ENCODE results near the gene UBE3D.
"Not testable (repeated sequence)": the region's sequence is repeated elsewhere in the genome, so short reads cannot be mapped to it uniquely, and the experiment has no call there.

UBE3D gene

DNA sequence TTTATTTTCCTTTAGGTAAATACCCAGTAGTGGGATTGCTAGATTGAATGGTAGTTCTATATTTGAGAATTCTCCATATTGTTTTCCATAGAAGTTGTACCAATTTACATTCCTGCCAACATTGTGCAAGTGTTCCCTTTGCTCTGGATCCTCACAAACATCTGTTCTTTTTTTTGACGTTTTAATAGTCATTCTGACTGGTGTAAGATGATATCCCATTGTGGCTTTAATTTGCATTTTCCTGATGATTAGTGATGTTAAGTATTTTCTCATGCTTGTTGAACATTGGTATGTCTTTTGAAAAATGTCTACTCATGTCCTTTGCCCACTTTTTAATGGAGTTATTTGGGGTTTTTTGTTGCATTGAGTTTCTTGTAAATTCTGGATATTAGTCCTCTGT is 85.6 kb downstream of the UBE3D start:
- DNase-seq (ENCODE audit: low read depth in 2 of 2, low spot score in 1 of 2) = no peak

DNA sequence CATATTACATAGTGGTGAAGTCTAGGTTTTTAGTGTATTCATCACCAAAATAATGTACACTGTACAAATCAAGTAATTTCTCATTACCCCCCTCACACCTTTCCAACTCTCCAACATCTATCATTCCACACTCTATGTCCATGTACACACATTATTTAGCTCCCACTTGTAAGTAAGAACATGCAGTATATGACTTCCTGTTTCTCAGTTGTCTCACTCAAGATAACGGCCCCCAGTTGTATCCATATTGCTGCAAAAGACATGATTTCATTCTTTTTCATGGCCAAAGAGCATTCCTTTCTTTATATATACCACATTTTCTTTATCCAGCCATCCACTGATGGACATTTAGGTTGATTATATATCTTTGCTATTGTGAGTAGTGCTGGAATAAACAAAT is 86.0 kb downstream of the UBE3D start:
- no peak for DNase-seq (ENCODE audit: low read depth in 2 of 2, low spot score in 1 of 2)

DNA sequence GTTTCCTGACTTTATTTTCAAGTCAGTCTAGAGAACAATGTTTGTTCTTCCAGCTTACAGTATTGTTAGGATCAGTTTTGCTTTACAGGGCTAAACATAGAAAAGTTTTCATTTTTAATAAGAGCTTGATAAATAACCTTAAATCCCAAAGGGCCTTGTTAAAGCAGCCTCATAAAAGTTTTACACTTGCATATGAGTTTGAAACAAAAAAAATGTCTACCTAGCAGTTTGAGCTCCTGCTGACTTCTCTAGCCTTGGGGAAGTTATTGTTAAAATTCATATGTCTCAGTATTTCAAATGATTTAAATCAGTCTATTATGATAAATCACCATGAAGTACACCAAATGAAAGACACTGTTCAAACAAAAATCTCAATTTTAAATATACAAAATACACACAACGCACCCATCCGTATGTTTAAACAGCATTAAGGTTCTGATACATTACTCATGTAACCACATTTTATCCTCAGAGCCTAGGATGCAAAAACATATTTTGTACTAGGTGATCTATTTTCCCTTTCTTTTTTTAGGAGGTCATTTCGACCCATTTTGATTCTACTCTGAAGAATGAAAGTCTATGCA is 87.2 kb downstream of the UBE3D start:
- DNase-seq (ENCODE audit: low read depth in 2 of 2, low spot score in 1 of 2) = no peak

DNA sequence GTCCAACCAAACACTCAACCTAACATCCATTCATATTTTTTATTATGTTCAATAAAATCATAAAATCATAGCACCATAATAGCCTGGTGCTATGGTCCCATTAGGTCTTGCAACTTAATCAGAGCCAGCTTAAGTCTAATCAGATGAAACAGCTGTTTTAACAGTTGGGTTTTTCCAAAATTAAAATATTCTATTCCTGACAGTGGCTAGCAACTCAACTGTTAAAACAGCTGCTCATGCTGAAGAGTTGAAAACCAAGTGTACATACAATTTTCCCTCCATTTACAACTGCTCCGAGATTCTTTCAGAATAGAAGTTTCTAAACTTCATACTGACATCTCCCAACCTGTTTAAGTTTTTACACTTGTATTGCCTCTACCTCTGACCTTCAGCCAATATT is 89.5 kb downstream of the UBE3D start:
- DNase-seq (ENCODE audit: low read depth in 2 of 2, low spot score in 1 of 2) = no peak

DNA sequence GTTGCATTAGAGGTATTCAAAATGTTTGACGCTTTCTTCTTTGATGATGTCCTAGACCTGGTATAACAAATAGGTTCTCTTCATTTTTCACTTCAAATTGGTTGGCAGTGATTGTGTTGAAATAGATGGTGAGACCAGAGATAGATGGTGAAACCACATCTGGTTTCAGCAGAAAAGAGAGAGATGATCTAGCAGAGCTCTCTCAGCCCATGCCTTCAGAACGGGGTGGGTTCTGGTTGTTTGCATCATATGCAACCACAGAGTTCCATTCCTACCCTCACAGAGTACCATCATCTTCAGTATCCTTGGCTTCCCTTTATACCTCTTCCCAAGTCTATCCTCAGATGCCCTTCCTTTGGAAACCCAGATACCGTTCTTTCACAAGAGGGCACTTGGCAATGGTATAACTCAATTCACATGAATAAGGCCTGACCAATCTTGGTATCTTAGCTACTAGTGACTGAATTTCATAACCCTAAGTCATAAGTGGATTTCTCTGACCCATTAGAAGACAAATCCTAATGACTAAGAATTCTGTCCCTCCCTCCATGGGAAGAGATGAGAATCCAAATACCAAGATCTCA is 93.7 kb downstream of the UBE3D start:
- DNase-seq (ENCODE audit: low read depth in 2 of 2, low spot score in 1 of 2) = no peak

DNA sequence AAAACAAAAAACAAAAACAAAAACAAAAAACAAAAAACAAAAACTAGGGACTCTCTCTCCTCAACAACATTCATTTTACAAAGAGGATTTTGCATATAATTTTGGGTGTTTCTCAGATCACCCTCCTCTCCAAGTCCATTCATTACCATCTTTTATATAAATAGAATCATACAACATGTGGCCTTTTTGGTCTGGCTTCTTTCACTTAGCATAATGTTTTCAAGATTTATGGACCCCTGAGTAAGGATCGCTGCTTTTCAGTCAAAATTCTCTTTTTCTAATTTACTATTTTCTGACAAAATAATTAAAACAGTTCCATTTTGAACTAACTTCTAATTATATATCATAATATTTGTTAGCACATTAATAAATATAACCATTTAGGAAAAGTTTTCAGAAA is 94.8 kb downstream of the UBE3D start:
- no peak for DNase-seq (ENCODE audit: low read depth in 2 of 2, low spot score in 1 of 2)

DNA sequence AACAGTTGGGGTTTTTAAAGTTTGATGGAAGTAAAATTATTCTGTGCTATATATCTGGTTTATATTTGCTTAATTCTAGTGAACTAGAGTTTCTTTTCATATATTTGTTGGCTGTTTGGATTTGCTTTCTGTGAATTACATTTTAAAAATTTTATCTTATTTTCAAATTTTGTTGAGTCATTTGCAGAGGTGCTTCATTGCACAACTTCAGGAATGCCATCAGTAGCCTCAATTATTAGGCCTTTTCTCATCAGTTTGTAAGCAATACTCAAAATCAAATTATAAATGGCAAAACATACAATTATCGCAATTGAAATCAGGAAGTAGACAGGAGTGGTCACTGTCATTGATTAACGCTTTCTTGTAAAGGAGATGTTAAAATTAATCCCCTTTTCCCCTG is 96.9 kb downstream of the UBE3D start:
- DNase-seq (ENCODE audit: low read depth in 2 of 2, low spot score in 1 of 2) = no peak

DNA sequence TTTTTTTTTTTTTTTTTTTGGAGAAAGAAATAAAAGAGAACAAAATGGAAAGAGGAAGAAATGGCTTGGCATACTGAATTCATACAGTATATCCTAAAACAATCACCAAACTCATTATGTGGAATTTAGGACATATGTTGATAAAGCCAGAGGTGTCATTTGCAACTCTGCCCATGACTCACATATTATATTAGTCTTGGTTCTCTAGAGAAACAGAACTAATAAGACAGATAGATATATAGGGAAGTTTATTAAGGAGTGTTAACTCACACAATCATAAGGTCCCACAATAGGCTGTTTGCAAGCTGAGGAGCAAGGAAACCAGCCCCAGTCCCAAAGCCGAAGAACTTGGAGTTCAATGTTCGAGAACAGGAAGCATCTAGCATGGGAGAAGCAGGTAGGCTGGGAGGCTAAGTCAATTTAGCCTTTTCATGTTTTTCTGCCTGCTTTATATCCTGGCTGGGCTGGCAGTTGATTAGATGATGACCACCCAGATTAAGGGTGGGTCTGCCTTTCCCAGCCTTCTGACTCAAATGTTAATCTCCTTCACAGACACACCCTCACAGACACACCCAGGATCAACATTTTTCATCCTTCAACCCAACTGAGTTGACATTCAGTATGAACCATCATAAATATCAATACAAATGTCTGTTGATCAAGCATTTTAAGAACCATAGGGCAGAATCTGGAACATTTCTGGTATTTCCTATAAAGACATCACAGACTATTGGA is 102.3 kb downstream of the UBE3D start:
- DNase-seq (ENCODE audit: low read depth in 2 of 2, low spot score in 1 of 2) = no peak

DNA sequence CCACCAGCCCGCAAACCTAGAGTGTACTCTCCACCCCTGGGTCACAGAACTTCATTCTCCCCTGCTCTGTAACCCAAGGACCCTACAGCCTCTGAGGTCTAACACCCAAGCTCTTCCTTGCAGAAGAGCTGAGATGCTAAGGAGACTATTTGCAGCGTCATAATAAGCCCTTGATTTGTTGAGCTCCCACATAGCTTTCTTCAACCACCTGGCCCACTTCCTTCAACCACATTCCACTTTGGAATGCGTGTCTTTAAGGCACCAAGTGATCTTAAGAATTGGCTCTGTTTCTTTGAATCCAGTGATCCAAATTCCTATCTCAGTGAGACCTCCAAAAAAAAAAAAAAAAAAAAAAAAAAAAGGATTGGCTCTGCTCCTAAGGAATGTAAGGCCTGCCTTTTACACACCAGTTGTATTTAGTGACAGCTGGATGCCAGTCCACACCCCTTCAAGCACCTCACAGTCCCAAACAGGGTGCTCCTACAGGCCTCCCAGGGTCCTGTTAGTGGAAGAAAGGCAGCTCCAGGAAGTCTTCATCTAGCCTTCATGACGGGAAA is 106.2 kb downstream of the UBE3D start:
- no peak for DNase-seq (ENCODE audit: low read depth in 2 of 2, low spot score in 1 of 2)

DNA sequence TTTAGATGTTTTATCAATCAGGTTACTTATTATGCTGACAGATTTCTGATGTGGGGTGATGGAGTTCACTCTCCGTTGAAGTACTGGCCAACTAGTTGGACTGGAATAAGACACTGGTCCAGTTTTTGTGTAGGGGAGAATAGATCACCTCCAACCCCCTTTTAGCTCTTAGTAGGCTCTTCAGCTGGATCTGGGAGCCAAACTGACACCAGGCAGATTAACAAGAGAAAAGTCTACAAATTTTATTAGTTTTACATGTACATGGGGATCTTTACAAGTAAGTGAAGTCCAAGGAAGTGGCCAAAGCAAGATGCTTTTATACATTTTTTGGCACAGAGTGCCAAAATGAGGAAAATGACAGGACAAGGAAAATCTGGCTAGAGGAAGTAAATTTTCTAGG is 107.1 kb downstream of the UBE3D start:
- no peak for DNase-seq (ENCODE audit: low read depth in 2 of 2, low spot score in 1 of 2)

DNA sequence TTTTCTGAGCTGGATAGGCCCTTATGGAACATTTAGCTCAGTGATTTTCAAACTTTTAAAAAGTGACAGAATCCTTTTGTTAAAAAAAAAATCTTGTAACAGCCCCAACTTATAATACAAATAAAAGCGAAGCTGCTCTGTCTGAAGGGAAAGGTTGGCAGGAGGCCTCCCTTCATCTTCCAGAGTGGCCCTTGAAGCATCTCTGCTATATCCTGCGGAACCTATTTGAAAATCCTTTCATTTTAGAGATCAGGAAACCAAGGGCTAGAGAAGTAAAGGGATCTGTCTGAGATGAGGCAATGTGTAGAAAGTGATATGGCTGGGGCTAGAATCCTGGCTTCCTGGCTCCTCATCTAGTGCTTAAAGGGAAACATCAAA is 107.8 kb downstream of the UBE3D start:
- no peak for DNase-seq (ENCODE audit: low read depth in 2 of 2, low spot score in 1 of 2)

DNA sequence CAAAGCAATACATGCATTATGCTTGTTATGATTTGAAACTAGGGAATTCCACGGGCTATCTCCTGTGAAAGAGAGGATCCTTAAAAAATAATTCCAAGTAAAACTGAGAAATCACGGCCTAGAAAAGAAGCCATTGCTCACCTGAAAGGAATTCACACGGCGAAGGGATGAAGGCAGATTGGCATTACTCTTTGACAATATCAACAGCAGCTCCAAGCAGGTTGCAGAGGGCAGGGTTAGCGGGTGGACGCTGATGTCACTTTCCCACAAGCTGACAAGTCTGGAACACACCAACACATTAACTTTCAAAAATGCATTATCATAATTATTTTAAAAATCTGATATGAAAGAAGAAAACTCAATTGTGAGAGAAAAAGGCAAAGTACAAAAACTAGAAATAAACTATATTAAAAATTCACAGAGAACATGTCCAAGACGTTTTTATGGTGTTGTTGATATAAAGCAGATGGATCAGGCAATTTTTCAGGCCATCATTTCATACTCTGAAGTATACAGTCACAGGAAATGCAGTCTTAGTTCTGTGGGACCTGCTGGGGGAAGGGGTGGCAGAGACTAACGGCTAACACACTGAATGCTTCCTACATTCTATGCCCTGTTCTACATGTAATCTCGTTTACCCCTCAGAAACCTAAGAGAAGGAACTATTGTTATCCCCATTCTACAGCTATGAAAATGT is 108.3 kb downstream of the UBE3D start:
- no peak for DNase-seq (ENCODE audit: low read depth in 2 of 2, low spot score in 1 of 2)

DNA sequence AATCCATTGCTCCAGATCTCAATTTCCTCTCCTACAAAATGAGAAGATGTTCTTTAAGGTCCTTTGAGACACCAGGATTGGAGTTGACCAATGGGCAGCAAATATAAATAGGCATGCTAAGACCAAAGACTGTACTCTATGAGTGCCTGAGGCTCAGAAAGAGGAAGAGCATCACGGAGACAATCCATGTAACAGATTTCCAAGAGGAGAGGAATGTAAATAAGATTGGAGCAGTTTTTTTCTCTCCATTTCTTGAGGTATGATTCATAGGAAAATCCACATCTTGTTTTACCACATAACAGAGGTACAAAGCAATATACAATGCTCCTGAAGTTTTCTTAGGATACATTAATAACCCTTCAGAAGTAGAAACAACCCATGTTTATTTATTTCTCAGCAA is 109.8 kb downstream of the UBE3D start:
- no peak for DNase-seq (ENCODE audit: low read depth in 2 of 2, low spot score in 1 of 2)

DNA sequence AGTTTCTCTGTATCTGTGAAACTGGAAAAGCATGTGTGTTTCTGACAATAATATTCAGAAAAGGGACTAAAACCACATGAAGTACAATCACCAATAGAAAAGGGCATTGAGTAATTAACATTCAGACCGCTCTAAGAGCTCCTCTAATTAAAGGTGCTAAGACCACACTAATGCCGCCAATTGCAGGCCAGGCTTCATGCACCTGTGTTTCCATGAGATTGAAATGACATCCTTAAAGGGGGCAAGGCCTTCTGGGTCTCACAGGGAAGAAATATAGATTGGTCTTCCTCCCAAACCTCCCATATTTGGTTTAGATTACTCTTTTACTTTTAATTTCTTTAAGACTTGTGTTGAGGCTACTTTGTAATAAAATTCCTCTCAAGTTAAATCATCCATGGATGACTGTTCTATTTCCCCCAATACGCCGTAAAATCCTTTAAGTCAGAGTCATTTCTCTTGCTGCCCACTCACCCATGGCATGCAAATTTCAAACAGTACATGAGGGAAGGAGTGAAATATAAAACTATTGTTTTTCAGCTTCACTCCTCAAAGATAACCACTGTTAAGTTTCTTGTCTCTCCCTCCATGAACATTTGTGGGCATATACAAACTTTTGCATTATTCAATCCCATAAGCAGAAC is 110.6 kb downstream of the UBE3D start:
- no peak for DNase-seq (ENCODE audit: low read depth in 2 of 2, low spot score in 1 of 2)

DNA sequence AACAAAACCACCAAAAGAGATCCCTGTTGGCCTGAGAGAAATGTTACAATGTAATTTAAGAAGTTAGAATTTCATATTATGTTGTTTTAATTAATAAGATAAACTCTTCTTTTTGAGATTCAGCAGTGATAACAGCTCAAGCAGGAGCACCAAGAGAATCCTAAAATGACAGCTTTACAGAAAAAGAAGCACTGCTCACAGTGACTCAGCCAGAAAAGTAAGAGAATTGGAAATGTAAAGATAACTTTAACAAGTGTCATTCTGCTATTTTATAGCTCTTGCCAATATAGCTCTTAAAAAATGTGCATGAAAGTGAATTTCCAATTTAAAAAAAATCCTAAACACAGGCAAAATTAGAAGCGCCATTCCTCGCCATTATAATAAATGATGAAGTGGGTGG is 111.3 kb downstream of the UBE3D start:
- DNase-seq (ENCODE audit: low read depth in 2 of 2, low spot score in 1 of 2) = no peak

DNA sequence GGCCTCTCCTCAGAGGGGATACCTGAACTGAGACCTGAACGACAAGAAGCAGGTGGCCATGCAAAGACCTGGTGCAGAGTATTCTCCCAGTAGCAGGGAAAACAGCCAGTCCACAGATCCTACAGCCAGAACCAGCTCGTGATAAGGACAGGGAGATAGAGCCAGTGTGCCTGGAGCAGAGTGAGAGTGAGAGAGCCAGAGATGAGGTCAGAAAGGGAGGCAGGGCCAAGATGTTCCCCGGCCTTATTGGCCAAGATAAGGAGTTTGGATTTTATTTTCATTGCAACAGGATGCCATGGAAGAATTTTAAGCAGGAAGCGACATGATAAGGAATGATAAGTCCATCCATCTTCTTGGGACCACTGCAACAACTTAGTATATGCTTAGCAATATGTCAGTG is 111.8 kb downstream of the UBE3D start:
- DNase-seq (ENCODE audit: low read depth in 2 of 2, low spot score in 1 of 2) = no peak

DNA sequence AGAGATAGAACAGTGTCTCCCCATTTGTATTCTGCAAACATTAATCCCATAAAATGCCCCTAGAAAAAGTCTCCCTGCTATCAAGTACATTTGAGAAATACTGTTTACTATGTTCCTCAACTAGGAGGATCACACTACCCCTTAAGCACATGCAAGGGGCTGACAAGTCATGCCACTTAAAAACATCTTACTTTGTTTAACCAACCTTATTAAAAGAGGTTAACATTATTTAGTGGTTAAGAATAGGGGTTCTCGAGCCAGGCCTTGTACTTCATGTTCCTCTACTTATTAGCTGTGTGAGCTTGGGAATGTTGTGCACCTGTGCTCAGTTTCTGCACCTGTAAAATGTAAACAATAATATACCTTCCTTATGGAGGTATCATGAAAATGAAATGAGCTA is 113.7 kb downstream of the UBE3D start:
- no peak for DNase-seq (ENCODE audit: low read depth in 2 of 2, low spot score in 1 of 2)

DNA sequence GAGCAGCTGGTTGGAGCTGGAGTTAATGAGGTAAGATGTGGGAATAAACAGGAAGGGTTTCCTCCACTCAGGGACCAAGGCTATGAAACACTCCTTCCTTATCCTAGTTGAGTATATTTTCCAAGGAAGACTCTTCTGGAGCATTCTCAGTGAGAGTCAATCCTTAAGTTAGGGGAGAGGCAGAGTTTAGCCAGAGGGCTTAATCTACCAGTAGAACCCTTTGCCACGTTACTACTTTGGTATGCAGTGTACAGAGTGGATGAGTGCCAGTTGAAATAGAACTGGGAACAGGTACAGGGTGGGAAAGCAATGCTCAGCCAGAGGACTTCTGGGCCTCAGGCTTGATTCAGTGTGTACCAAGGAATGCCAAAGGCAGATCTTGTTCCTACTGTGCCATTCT is 114.3 kb downstream of the UBE3D start:
- DNase-seq (ENCODE audit: low read depth in 2 of 2, low spot score in 1 of 2) = no peak

DNA sequence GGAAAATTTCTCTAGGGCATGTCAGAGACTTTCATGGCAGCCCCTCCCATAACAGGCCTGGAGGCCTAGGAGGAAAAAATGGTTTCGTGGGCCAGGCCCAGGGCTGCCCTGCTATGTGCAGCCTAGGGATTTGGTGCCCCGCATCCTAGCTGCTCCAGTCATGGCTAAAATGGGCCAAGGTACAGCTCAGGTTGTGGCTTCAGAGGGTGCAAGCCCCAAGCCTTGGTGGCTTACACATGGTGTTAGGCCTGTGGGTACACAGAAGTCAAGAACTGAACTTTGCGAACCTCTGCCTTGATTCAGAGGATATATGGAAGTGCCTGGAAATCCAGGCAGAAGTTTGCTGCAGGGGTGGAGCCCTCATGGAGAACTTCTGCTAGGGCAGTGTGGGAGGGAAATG is 134.7 kb downstream of the UBE3D start:
- DNase-seq (ENCODE audit: low read depth in 2 of 2, low spot score in 1 of 2) = not testable (repeated sequence)

DNA sequence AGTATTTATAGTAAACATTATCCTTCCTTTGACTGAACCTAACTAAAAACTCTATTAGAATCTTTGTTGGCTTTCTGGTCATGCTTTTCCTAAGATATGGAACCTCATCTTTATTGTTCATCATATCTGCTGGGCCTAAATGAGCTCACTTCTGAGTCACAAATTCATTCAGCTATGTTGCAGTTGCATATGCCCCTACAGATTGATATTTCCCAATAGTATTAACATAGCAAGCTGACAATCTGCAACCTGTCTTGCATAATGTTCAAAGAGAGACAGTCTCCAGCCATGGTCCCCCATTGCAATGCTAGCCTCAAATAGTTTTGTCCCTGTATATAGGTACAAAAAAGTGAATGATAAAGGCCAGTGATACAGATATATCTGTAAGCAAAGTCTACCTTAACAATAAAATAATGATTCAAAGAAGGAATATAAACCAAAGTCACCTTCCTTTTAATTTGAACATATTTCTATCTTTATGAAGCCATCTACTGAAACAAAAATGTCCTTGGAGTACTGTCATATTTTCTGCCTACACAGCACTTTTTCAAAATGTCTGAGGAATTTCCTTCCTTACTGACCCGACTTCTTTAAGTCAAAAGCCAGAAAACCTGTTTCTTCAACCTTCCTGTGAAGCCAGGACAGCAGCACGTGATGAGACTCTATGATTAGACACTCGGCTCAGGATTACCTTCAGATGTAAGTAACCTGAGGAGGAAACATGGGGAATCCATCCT is 140.7 kb downstream of the UBE3D start:
- DNase-seq (ENCODE audit: low read depth in 2 of 2, low spot score in 1 of 2) = no peak

DNA sequence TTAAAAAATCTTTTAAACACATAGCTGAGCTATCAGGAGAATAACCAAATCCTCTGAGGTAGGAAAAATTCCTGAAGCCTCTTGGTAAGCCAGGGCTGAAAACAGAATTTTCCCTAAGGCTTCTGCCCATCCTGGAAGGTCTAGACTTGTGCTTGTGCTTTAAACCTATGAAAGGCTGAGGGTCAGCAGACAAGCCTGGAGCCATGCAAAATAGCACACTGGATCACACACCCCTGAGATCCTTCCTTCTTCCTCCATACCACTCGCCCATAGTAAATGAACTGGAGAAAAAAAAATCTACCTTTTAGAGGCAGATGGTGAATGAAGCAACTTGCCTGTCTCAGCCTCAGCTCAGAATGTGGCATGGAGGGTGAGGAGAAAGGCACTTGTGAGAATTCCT is 144.4 kb downstream of the UBE3D start:
- DNase-seq (ENCODE audit: low read depth in 2 of 2, low spot score in 1 of 2) = no peak

Data from stimulated activated CD8-positive, alpha-beta memory T cell treated with anti-CD3 and anti-CD28 coated beads, Interleukin-4, amount 100 ng/mL, for 1 hour (primary cell).